Breast epithelium (tissue), 3 donors: ENCODE results near the gene RIF1.

Experiments
- POLR2A ChIP-seq: fragments of 450-650 bp; IDR thresholded peaks from one replicate; pipeline ENCODE4 v1.6.1; 2016; ENCODE audit warnings: antibody characterized with exemption, mild to moderate bottlenecking, moderate library complexity
- TF ChIP-seq, protein P1 (sequence below), 3 donors: fragments of 450-650 bp; IDR thresholded peaks; one replicate each; pipeline ENCODE4 v1.5.1; 2016 to 2017; ENCODE audit warnings: antibody characterized with exemption in 3 of 3, mild to moderate bottlenecking in 3 of 3, moderate library complexity in 3 of 3

DNA sequence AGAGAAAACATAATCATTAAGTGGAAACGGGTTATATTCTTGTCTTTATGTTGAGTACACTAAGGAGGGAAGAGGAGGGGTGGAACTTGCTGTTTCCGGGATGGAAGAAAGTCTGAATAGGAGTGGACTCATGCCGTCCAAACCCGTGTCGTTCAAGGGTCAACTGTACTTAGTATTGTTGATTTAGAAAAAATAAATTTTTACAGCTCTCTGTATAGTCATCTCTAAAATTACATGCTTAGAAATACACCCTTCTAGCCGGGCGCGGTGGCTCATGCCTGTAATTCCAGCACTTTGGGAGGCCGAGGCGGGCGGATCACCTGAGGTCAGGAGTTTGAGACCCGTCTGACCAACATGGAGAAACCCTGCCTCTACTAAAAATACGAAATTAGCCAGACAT, 29.4 kb downstream of the RIF1 start:
- TF ChIP-seq, protein P1, sequence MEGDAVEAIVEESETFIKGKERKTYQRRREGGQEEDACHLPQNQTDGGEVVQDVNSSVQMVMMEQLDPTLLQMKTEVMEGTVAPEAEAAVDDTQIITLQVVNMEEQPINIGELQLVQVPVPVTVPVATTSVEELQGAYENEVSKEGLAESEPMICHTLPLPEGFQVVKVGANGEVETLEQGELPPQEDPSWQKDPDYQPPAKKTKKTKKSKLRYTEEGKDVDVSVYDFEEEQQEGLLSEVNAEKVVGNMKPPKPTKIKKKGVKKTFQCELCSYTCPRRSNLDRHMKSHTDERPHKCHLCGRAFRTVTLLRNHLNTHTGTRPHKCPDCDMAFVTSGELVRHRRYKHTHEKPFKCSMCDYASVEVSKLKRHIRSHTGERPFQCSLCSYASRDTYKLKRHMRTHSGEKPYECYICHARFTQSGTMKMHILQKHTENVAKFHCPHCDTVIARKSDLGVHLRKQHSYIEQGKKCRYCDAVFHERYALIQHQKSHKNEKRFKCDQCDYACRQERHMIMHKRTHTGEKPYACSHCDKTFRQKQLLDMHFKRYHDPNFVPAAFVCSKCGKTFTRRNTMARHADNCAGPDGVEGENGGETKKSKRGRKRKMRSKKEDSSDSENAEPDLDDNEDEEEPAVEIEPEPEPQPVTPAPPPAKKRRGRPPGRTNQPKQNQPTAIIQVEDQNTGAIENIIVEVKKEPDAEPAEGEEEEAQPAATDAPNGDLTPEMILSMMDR (IDR thresholded peaks at IDR 0.05) = no peak
- no peak for TF ChIP-seq POLR2A
